ENCODE measurements around the gene RMC1.
"Not testable (repeated sequence)": the region's sequence is repeated elsewhere in the genome, so short reads cannot be mapped to it uniquely, and the experiment has no call there.

The RMC1 gene

GRCh38 chr18:23498877-23499276 lies 4.4 kb upstream of the RMC1 start:
- peak; percentile 47 to 73 (median 54) for DNase-seq

GRCh38 chr18:23499291-23499781 lies 4.0 kb upstream of the RMC1 start:
- DNase-seq, result no peak

DNA sequence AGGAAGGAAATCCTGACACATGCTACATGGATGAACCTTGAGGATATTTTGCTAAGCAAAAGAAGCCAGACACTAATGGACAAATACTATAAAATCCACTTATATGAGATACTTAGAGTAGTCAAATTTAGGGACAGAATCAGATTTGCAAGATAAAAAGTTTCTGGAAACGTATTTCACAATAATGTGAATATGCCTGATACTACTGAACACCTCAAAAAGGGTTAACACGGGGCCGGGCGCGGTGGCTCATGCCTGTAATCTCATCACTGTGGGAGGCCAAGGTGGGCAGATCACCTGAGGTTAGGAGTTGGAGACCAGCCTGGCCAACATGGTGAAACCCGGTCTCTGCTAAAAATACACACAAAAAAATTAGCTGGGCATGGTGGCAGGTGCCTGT lies 1.7 kb upstream of the RMC1 start:
- no peak for DNase-seq

GRCh38 chr18:23502516-23503037 lies 734 bp upstream of the RMC1 start:
- no peak for DNase-seq

DNA sequence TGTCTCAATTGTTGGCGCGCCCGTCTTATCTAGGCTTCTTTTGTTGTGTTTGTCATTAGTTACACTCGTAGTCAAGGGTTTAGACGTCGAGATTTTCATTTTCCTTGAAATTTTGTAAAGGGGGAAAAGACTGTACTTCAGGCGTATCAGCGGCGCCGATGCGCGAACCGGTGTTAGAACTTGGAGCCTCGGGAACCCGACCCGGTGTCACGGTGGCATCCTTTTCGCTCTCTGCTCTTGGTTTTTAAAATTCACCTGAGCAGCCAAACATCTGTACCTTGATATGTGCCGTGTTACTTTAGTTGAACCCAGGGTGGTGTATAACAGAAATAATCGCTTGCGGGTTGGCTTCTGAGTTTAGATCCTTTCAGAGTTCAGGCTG lies 643 bp downstream of the RMC1 start:
- DNase-seq, result no peak

DNA sequence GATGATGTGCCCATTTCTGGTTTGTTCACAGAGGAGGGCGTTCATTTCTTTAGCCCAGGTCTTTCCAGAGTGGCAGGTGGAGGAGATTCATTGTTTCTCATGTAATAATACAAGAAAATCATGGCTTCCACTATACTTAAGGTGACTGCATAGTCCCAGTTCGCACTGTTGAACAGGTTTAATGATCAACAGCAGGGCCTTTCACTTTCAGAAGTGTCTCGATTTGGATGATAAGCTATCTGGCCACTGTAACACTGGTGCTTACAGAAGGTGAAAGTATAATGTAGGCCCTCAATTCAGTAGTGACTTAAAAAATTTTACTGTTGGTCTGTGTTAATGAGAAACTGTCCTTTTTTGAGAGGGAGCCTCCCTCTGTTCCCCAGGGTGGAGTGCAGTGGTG lies 1.4 kb downstream of the RMC1 start:
- DNase-seq, result no peak

- no peak for DNase-seq
These were observed 3.1 kb downstream of the RMC1 start for GRCh38 chr18:23506393-23506792.

DNA sequence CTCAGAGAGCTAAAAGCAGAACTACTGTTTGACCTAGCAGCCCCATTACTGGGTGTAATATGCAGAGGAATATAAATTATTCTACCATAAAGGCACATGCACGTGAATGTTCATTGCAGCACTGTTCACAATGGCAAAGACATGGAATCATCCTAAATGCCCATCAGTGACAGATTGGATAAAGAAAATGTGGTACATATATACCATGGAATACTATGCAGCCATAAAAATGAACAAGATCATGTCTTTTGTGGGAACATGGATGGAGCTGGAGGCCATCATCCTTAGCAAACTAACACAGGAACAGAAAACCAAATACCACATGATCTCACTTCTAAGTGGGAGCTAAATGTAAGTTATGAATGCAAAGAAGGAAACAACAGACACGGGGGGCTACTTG lies 7.6 kb downstream of the RMC1 start:
- DNase-seq, result not testable (repeated sequence)

DNA sequence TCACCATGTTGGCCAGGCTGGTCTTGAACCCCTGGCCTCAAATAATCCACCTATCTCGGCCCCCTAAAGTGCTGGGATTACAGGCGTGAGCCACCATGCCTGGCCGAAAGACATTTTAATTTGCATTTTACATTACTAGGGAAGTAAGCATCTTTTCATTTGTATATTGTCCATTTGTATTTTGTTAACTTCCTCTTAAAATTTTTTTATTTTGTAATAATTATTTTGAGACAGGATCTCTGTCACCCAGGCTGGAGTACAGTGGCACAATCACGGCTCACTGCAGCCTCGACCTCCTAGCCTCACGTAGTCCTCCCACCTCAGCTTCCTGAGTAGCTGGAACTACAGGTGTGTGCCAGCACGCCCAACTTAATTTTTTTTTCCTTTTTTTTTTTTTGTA lies 8.9 kb downstream of the RMC1 start:
- not testable (repeated sequence) for DNase-seq

DNA sequence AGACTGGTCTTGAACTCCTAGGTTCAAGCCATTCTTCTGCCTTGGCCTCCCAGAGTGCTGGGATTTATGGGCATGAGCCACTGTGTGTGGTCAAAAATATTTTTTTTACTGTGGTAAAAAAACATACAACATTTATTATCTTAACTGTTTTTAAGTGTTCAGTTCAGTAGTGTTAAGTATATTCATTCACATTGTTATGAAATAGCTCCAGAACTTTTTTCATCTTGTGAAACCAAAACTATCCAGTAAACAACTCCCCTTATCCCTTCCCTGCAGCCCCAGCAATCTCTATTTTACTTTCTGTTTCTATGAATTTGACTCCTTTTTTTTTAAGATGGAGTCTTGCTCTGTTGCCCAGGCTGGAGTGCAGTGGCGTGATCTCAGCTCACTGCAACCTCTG lies 9.3 kb downstream of the RMC1 start:
- no peak for DNase-seq

GRCh38 chr18:23515911-23516546 lies 12.7 kb downstream of the RMC1 start:
- DNase-seq, result peak; percentile 55 to 87 (median 59)

DNA sequence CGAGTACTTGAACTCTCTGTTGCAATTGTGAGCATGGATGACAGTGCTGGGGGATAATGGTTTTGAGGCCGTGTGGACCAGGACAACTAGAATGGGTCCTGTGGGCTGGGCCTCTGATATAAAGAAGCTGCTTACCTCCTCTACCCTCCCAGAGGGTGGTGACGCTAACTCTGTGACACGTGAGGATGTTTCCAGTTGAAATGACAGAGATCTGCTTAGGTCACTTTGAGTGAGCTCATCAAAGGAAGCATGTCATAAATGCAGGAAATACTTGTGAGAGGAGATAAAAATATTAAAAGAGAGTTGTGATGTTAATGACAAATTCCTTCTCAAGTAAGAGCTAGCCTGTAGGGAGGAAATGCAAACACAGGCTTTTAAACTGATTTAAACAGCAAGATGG lies 16.4 kb downstream of the RMC1 start:
- no peak for DNase-seq

DNA sequence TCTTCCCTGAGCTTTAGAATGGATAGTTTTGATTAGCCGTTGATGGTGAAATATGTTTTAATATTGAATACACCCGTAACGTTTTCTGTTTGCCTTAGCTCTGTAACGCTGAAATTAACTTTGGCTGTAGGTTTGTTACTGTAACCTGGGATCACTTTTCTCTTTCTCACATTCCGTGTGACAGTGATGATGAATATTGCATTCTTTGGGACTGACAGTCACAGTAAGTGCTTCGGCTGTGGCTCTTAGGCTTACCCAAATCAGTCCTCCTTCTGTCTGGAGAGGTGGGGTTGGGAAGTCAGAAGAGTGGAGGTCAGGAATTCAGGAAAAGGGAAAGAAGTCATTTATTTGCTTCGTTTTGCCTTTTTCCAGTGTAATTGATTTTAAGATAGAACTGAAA lies 18.0 kb downstream of the RMC1 start:
- DNase-seq, result no peak

- DNase-seq, result no peak
These were observed 18.6 kb downstream of the RMC1 start for GRCh38 chr18:23521907-23522306.

- no peak for DNase-seq
These were observed 20.3 kb downstream of the RMC1 start for GRCh38 chr18:23523429-23524212.

- no peak for DNase-seq
These were observed 20.9 kb downstream of the RMC1 start for GRCh38 chr18:23524213-23524707.

- DNase-seq, result peak in 1 of 3 experiments; percentile 23
These were observed 23.3 kb downstream of the RMC1 start for GRCh38 chr18:23526501-23527063.

DNA sequence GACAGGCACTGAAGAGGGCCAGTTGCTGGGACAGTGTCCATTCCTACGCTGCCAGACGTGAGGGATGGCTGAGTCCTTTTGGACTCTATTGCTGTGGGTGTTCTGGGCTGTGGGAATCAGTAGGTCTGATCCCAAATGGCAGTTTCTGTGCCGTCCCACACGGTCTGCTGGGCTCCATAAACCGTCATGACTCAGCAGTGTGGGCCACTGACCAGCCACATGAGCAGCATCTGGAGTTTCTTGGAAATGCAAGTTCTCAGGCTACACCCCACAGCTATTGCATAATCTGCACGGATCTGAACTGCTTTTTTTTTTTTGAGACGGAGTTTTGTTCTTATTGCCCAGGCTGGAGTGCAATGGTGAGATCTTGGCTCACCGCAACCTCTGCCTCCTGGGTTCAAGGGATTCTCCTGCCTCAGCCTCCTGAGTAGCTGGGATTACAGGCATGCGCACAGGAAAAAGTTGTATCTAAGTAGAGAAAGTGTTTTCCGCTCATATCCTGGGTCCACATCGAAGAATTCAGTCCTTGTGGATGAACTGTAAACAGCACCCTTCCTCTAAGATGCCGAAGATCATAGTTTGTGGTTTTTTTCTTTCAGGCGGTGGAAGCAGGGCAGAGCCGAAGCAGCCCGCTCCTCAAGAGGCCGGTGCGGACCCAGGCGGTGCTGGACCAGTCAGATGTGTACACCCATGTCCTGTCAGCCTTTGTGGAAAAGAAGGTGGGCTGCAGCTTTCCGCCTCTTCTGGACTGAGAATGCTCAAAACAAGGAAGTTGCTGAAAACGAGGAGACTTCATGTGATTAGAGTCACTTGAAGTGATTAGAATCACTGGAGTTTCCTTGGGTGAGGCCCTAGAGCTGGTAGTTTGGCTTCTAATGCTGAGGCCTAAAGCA lies 25.5 kb downstream of the RMC1 start:
- DNase-seq, result no peak

- no peak for DNase-seq
These were observed 26.3 kb downstream of the RMC1 start for GRCh38 chr18:23529604-23530003.

GRCh38 chr18:23530195-23530594 lies 26.9 kb downstream of the RMC1 start:
- no peak for DNase-seq

DNA sequence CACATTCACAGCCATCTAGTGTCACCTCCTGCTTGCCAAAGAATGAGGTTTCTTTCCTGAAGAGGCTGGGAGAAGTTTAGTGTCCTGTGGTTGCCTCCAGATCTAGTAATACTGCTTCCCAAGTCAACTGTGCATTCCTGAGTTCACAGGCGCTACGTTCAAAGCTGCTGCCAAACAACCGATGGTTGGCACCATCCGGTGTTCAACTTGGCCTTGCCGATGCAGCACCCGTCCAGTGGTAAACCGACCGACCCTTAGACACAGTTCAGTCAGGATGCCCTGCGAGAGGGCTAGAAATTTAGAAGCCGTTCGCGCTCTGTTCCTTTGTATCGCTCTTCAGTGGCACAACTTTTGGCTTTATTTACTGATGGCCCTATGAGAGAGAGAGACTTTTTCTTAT lies 28.6 kb downstream of the RMC1 start:
- no peak for DNase-seq

- DNase-seq, result no peak
These were observed 29.5 kb downstream of the RMC1 start for GRCh38 chr18:23532848-23533247.

DNA sequence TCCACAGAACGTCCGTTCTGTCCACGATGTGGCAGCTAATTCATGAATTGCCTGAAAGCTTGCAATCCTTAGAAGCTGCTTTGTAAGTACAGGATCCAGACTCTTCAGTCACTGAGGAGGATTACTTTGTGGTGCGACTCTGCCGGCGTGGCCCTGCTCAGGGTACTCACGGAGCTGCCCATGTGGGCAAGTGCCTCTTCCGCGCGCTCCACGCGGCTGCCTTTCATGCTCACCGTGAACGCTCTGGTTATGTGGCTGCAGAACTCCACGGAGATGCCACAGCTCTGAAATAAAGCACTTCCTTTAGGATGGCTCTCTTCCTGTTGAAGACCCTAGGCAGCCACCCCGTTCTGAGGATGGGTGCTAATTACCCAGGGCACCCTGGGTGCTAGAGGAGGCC lies 31.0 kb downstream of the RMC1 start:
- DNase-seq, result no peak
